A673 (cell line): ENCODE measurements around the gene PFKFB4. TPM values are rescaled to one million over a fixed set of nuclear protein-coding genes. Genes with fewer than 3 reads are reported as not detected.

Source experiments
- BruUV-seq: library from RNA; stranded (reverse); fragments of 400-500 nt; replicated peaks from 2 replicates; lab custom pipeline; 2021; lab: Mats Ljungman, UMichigan
- CTCF ChIA-PET: fragments of 300-600 bp; sonication (Branson Sonifier 250); formaldehyde crosslinking; loops from one replicate; lab custom pipeline; 2022; ENCODE audit warnings: antibody characterized with exemption; lab: Charles Lee
- POLR2A ChIA-PET: fragments of 300-600 bp; sonication (Branson Sonifier 250); formaldehyde crosslinking; loops from one replicate; lab custom pipeline; 2022; ENCODE audit warnings: antibody characterized with exemption; ENCODE audit not compliant: low non-redundant PET; lab: Charles Lee
- DNase-seq: peaks from one replicate; pipeline ENCODE4 v3.0.0-alpha.2; 2015; ENCODE audit warnings: low spot score
- H3K27ac ChIP-seq: fragments of 200-600 bp; sonication (generic); 2 replicates; pipeline ENCODE4 v1.5.1; 2016; ENCODE audit warnings: mixed run types, low read depth, mild to moderate bottlenecking, mixed read lengths, antibody characterized with exemption, low read length; ENCODE audit not compliant: poor library complexity, severe bottlenecking
- H3K27me3 ChIP-seq: fragments of 200-600 bp; sonication (generic); replicated peaks from 2 replicates; pipeline ENCODE4 v1.6.1; 2017; ENCODE audit warnings: mixed run types, low read depth, mild to moderate bottlenecking, mixed read lengths, antibody characterized with exemption, low read length; ENCODE audit not compliant: insufficient read depth, poor library complexity
- H3K36me3 ChIP-seq: fragments of 200-600 bp; sonication (generic); 2 replicates; pipeline ENCODE4 v1.6.1; 2016; ENCODE audit warnings: mixed run types, mild to moderate bottlenecking, mixed read lengths, antibody characterized with exemption, low read length; ENCODE audit not compliant: insufficient read depth, poor library complexity, severe bottlenecking
- H3K4me1 ChIP-seq: fragments of 200-600 bp; sonication (generic); 2 replicates; pipeline ENCODE4 v1.6.1; 2017; ENCODE audit warnings: mixed run types, mild to moderate bottlenecking, mixed read lengths, antibody characterized with exemption, low read length; ENCODE audit not compliant: insufficient read depth, poor library complexity, severe bottlenecking
- H3K4me3 ChIP-seq: fragments of 200-600 bp; sonication (generic); 2 replicates; pipeline ENCODE4 v1.5.1; 2016; ENCODE audit warnings: low read depth, mixed run types, mild to moderate bottlenecking, mixed read lengths, low read length; ENCODE audit not compliant: poor library complexity, severe bottlenecking
- H3K9me3 ChIP-seq: fragments of 200-600 bp; sonication (generic); 2 replicates; pipeline ENCODE4 v1.6.1; 2016; ENCODE audit warnings: mixed run types, low read depth, mild to moderate bottlenecking, mixed read lengths, antibody characterized with exemption, low read length; ENCODE audit not compliant: poor library complexity, severe bottlenecking
- EZH2 ChIP-seq: fragments of 200-600 bp; sonication (generic); IDR thresholded peaks from 2 replicates; pipeline ENCODE4 v1.6.1; 2017; ENCODE audit warnings: borderline replicate concordance, low read depth, mild to moderate bottlenecking, mixed read lengths, antibody characterized with exemption, low read length; ENCODE audit not compliant: poor library complexity, severe bottlenecking
- intact Hi-C: fragments of 100-400 bp; cut with micrococcal nuclease; formaldehyde crosslinking; loops from one replicate; pipeline ENCODE4 v1.10.0; 2022; ENCODE audit not compliant: unreplicated experiment
- total RNA-seq: library from RNA; stranded (reverse); gene quantifications from 2 replicates; pipeline ENCODE4 v1.2.3, GENCODE V29; 2021
- TF ChIP-seq, protein P1 (sequence below): fragments of 300-800, 200-600 bp; sonication (generic); conservative IDR thresholded peaks from 2 replicates; pipeline ENCODE4 v1.5.1; 2017; ENCODE audit warnings: low read depth, mild to moderate bottlenecking, antibody characterized with exemption, low read length, moderate library complexity, mixed read lengths

The PFKFB4 gene
- total RNA-seq, 1 experiment from 2014 or later = 5.0 TPM

- ChIA-PET CTCF (no interaction called here), POLR2A (no interaction called here)
- intact Hi-C loops = no loop called here
These were observed 40.8 kb upstream of the PFKFB4 start for GRCh38 chr3:48597408-48597800.

DNA sequence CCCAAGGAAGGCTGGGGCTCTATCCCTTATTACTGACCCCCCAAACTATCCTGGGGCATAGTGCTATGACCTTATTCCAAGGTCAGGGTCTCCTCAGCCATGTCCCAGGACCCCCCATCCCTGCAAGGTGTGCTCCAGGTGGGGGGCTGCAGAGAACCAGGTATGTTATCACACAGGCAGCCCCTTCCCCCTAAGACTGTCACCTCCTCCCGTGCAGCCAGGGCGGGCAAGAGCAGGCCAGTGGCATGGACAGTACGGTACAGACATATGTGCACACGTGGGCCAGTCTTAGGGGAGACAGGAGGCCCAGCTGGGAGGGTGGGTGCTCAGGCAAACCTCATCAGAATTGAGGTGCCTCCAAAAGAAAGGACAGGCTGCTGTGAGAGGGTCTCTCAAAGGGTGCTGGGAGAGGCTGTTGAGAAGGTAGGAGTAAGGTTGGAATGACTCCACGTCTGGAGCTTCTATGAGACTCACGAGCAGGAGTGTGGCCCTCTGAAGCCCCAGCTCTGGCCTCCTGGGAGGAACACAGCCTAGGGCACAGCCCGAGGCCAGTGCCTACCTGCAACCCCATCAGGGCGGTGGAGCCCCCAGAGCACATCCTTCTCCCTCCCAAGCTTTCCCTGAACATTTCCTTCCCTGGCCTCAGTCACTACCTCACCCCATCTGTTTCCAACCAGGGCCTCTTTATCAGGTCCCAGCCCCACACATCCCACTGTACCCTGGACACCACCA is 40.2 kb upstream of the PFKFB4 start:
- no peak for DNase-seq
- no peaks in the 10 kb centered on the region for H3K27me3 ChIP-seq
- H3K4me1 ChIP-seq = peaks cover 24% of the 10 kb centered on the region
- no peaks in the 10 kb centered on the region for H3K9me3 ChIP-seq
- BruUV-seq = no TSS peak
- no peak overlapping the region for H3K27ac ChIP-seq
- H3K36me3 ChIP-seq = peaks cover 4% of the 10 kb centered on the region
- TF ChIP-seq, protein P1, sequence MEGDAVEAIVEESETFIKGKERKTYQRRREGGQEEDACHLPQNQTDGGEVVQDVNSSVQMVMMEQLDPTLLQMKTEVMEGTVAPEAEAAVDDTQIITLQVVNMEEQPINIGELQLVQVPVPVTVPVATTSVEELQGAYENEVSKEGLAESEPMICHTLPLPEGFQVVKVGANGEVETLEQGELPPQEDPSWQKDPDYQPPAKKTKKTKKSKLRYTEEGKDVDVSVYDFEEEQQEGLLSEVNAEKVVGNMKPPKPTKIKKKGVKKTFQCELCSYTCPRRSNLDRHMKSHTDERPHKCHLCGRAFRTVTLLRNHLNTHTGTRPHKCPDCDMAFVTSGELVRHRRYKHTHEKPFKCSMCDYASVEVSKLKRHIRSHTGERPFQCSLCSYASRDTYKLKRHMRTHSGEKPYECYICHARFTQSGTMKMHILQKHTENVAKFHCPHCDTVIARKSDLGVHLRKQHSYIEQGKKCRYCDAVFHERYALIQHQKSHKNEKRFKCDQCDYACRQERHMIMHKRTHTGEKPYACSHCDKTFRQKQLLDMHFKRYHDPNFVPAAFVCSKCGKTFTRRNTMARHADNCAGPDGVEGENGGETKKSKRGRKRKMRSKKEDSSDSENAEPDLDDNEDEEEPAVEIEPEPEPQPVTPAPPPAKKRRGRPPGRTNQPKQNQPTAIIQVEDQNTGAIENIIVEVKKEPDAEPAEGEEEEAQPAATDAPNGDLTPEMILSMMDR = no peak
- TF ChIP-seq EZH2 = no peak
- intact Hi-C loops = no loop called here
- ChIA-PET POLR2A (no interaction called here), CTCF (no interaction called here)
- H3K4me3 ChIP-seq = no peak overlapping the region

More at GRCh38 chr3:48597408-48597800, 40.8 kb upstream of the PFKFB4 start:
- Histone ChIP-seq H3K4me3 (no peak overlapping the region), H3K27me3 (no peaks in the 10 kb centered on the region), H3K4me1 (peaks cover 24% of the 10 kb centered on the region), H3K9me3 (no peaks in the 10 kb centered on the region), H3K27ac (no peak overlapping the region), H3K36me3 (peaks cover 4% of the 10 kb centered on the region)
- DNase-seq = no peak
- no peak for TF ChIP-seq EZH2
- TF ChIP-seq, protein P1 = no peak
- no TSS peak for BruUV-seq

DNA sequence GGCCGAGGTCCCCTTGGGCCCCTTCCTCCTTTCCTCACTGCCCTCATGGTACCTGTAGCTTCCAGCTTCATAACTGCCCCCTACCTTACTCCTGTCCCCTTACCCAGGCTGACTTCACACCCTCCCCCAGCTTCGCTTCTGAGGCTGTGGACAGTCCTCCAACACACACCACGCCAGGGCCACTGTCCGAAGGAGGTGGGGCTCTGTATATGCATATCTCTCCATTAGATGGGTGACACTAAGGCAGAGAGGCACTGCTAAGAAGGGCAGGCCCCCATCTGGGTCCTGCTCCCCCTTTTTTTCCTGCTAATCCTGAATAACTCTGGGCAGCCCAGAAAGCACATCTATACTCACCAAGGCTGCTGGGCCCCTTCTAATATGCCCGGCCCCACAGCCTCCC is 39.6 kb upstream of the PFKFB4 start:
- DNase-seq = no peak
- Histone ChIP-seq H3K9me3 (no peaks in the 10 kb centered on the region), H3K27ac (no peak overlapping the region), H3K27me3 (no peaks in the 10 kb centered on the region), H3K4me1 (peaks cover 24% of the 10 kb centered on the region), H3K36me3 (peaks cover 4% of the 10 kb centered on the region), H3K4me3 (no peak overlapping the region)
- TF ChIP-seq, protein P1 = no peak
- no peak for TF ChIP-seq EZH2
- no TSS peak for BruUV-seq
- ChIA-PET POLR2A (no interaction called here), CTCF (no interaction called here)
- intact Hi-C loops = no loop called here
